ENCODE data around the gene ZNF160.
A peak's percentile ranks its signal among the peaks of the same experiment; 100 is the strongest.
"Not testable (repeated sequence)": the region's sequence is repeated elsewhere in the genome, so short reads cannot be mapped to it uniquely, and the experiment has no call there.

ZNF160 gene

DNA sequence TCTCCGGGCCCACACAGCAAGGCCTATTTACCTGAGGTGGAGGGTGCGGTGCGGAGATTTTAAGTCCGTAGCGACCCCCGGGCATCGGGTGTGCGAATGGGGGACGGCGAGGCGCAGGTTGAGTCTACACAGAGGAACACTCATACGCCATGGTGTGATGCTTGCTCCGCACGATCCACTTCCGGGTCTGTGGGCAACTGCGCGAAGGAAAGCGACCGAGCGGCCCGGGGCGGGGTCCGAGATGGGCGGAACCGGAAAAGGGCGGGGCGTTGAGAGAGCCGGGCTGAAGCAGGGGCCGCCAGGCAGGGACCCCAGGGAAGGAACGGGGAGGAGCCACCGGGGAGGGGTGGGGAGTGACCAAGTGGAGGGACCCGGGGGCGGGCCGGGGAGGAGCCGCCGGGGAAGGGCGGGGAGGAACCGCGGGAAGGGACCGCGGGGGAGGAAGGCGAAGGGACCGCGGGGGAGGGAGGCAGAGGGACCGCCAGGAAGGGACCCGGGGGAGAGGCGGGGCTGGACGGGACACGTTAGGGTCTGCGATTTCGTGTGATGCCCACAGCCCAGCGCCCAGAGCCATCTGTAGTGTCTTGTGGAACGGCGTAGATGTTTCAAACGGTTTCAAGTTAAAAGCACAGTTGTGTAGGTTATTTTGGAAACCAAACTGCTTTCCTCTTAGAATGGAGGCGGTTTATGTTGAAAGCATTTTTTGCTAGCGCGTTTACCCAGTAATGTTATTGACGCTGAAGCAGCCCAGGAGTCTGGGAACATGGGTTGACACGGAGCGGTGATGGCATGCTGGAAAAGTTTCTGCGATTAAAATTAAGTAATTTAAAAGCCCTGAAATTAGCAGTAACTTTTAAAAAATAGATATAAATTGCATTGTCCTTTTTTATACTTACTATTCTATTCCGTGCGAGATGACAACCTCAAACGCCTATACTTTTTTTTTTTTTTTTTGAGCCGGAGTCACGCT is at the start of gene ZNF160:
Gene ZNF160 (minus strand): TSS at position 189 of the 970 bp plus-strand sequence. CDS start 17,146 bp downstream, outside the sequence.
- Mint-ChIP-seq H3K4me1 (peaks cover 21% of the 10 kb centered on the region), H3K27ac (peak within 1 kb of the TSS; percentile 93), H3K36me3 (peaks cover 39% of the 10 kb centered on the region), H3K4me3 (peak within 1 kb of the TSS; percentile 85), H3K9me3 (no peaks in the 10 kb centered on the region)
- peak; percentile 97 for ATAC-seq
- DNase-seq (ENCODE audit: low spot score in 2 of 2), result peak; percentile 95 to 99

DNA sequence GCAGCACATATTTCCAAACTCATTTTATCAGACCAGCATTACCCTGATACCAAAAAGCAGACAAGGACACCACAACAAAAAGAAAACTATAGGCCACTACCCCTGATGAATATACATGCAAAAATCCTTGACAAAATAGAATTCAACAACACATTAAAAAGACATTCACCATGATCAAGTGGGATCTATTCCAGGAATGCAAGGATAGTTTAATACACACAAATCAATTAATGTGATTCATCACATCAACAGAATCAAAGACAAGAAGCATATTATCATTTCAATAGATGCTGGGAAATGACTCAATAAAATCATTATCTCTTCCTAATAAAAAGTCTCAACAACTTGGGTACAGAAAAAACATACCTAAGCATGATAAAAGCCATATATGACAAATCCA is 44.4 kb upstream of the ZNF160 start:
- H3K27ac Mint-ChIP-seq, result no peak overlapping the region
- ATAC-seq (no peak), DNase-seq (ENCODE audit: low spot score in 2 of 2) (no peak)
- H3K4me3 Mint-ChIP-seq, result no peak overlapping the region
- H3K9me3 Mint-ChIP-seq, result peaks cover 27% of the 10 kb centered on the region
- no peaks in the 10 kb centered on the region for H3K4me1 Mint-ChIP-seq
- H3K36me3 Mint-ChIP-seq, result peaks cover 68% of the 10 kb centered on the region

GRCh38 chr19:53140351-53140750 is 37.1 kb upstream of the ZNF160 start:
- peaks cover 25% of the 10 kb centered on the region for H3K9me3 Mint-ChIP-seq

GRCh38 chr19:53136432-53136831 is 33.2 kb upstream of the ZNF160 start:
- ATAC-seq, result no peak
- no peak for DNase-seq (ENCODE audit: low spot score in 2 of 2)
- peaks cover 25% of the 10 kb centered on the region for H3K9me3 Mint-ChIP-seq
- H3K36me3 Mint-ChIP-seq, result no peaks in the 10 kb centered on the region
- H3K4me3 Mint-ChIP-seq, result no peak overlapping the region
- no peak overlapping the region for H3K27ac Mint-ChIP-seq
- peaks cover 8% of the 10 kb centered on the region for H3K4me1 Mint-ChIP-seq

More at GRCh38 chr19:53140351-53140750, 37.1 kb upstream of the ZNF160 start:
- ATAC-seq (no peak), DNase-seq (ENCODE audit: low spot score in 2 of 2) (no peak)
- no peak overlapping the region for H3K4me3 Mint-ChIP-seq
- H3K27ac Mint-ChIP-seq, result no peak overlapping the region
- no peaks in the 10 kb centered on the region for H3K4me1 Mint-ChIP-seq
- H3K36me3 Mint-ChIP-seq, result peaks cover 18% of the 10 kb centered on the region

GRCh38 chr19:53132141-53132991 is 29.1 kb upstream of the ZNF160 start, which contains the start of gene ZNF415:
TSS of gene ZNF415 (minus strand) at chr19:53132910. CDS start at chr19:53122676, 10,234 bp downstream.
- no peak for DNase-seq (ENCODE audit: low spot score in 2 of 2)
- Mint-ChIP-seq H3K36me3 (no peaks in the 10 kb centered on the region), H3K4me3 (peak within 1 kb of the TSS; percentile 0), H3K4me1 (peaks cover 8% of the 10 kb centered on the region), H3K27ac (no peak within 1 kb of the TSS), H3K9me3 (peaks cover 26% of the 10 kb centered on the region)
- no peak for ATAC-seq

GRCh38 chr19:53131727-53132126 is 28.5 kb upstream of the ZNF160 start:
- DNase-seq (ENCODE audit: low spot score in 2 of 2) (no peak), ATAC-seq (no peak)
- Mint-ChIP-seq H3K4me3 (no peak overlapping the region), H3K27ac (no peak overlapping the region), H3K36me3 (no peaks in the 10 kb centered on the region), H3K9me3 (peaks cover 22% of the 10 kb centered on the region), H3K4me1 (peaks cover 8% of the 10 kb centered on the region)

GRCh38 chr19:53131085-53131590 is 27.9 kb upstream of the ZNF160 start:
- Mint-ChIP-seq H3K27ac (no peak overlapping the region), H3K4me1 (peaks cover 8% of the 10 kb centered on the region), H3K4me3 (no peak overlapping the region), H3K9me3 (peaks cover 20% of the 10 kb centered on the region), H3K36me3 (no peaks in the 10 kb centered on the region)
- DNase-seq (ENCODE audit: low spot score in 2 of 2) (no peak), ATAC-seq (no peak)

GRCh38 chr19:53130506-53130905 is 27.3 kb upstream of the ZNF160 start:
- Mint-ChIP-seq H3K4me1 (peaks cover 8% of the 10 kb centered on the region), H3K9me3 (peaks cover 17% of the 10 kb centered on the region), H3K27ac (no peak overlapping the region), H3K4me3 (no peak overlapping the region), H3K36me3 (no peaks in the 10 kb centered on the region)
- no peak for DNase-seq (ENCODE audit: low spot score in 2 of 2)
- ATAC-seq, result no peak

DNA sequence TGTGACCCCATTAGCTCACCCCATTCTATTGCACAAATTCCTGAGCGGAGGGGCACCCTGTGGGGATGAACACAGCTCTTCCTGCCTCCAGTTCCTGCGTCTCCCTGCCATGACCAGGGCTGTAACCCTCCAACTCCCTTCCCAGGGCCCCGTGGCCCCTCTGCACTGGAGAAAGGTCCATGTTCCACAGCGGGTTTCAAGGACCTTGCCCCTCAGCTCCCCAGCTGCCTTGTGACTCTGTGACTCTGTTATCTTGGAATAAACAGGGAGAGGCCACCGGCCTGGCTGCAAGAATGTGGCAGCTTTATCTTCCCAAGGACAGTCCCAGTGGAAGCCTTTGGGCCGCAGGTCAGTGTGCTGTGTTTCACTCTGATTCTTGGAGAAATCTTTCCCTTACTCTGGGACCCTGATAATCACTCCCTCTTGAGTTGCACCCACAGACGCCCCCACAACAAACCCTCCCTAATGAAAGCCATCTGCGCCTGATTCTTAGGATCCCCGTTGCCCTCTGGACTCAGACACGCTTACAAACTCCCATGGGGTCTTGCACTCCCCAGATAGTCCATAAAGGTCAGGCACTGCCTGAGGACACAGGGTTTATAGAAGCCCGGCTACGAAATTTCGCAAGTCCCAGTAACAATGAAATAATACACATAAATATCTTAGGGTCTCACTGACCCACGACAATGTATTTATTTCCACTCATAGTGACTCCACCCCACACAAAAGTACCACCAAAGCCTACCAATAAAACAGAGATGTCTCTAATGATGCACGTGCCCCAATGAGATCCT is 23.7 kb upstream of the ZNF160 start:
- not testable (repeated sequence) for H3K36me3 Mint-ChIP-seq; DNase-seq (ENCODE audit: low spot score in 2 of 2); H3K27ac Mint-ChIP-seq; H3K4me1 Mint-ChIP-seq; ATAC-seq; H3K4me3 Mint-ChIP-seq
- H3K9me3 Mint-ChIP-seq, result peaks cover 21% of the 10 kb centered on the region

GRCh38 chr19:53123400-53123799 is 20.2 kb upstream of the ZNF160 start:
- Mint-ChIP-seq H3K36me3 (no peaks in the 10 kb centered on the region), H3K9me3 (peaks cover 17% of the 10 kb centered on the region), H3K27ac (peak overlapping the region; percentile 15), H3K4me3 (no peak overlapping the region), H3K4me1 (no peaks in the 10 kb centered on the region)
- ATAC-seq, result no peak
- DNase-seq (ENCODE audit: low spot score in 2 of 2), result no peak

GRCh38 chr19:53112286-53112685 is 9.1 kb upstream of the ZNF160 start:
- Mint-ChIP-seq H3K9me3 (peaks cover 18% of the 10 kb centered on the region), H3K27ac (no peak overlapping the region), H3K4me3 (no peak overlapping the region), H3K4me1 (no peaks in the 10 kb centered on the region), H3K36me3 (no peaks in the 10 kb centered on the region)
- ATAC-seq (no peak), DNase-seq (ENCODE audit: low spot score in 2 of 2) (no peak)

DNA sequence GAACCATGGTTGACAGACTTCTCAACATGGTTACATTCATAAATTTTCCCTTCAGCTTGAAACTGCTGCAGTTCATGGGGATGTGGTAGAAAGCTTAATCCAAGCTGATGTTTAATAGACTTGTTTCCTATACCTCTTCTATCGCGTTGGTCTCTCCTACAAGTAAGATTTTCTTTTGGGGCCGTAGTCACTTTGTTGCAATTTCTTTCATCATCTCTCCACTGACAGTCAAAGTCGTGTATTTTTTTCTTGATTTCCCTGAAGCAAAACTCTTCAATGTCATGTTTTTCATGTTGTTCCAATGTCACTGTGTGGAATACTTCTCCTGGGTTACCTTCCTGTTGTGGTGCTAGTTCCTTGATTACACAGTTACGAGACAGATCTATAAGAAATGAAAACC is 6.3 kb upstream of the ZNF160 start:
- DNase-seq (ENCODE audit: low spot score in 2 of 2) (no peak), ATAC-seq (no peak)
- H3K4me3 Mint-ChIP-seq, result no peak overlapping the region
- H3K27ac Mint-ChIP-seq, result no peak overlapping the region
- peaks cover 11% of the 10 kb centered on the region for H3K9me3 Mint-ChIP-seq
- no peaks in the 10 kb centered on the region for H3K4me1 Mint-ChIP-seq
- no peaks in the 10 kb centered on the region for H3K36me3 Mint-ChIP-seq

DNA sequence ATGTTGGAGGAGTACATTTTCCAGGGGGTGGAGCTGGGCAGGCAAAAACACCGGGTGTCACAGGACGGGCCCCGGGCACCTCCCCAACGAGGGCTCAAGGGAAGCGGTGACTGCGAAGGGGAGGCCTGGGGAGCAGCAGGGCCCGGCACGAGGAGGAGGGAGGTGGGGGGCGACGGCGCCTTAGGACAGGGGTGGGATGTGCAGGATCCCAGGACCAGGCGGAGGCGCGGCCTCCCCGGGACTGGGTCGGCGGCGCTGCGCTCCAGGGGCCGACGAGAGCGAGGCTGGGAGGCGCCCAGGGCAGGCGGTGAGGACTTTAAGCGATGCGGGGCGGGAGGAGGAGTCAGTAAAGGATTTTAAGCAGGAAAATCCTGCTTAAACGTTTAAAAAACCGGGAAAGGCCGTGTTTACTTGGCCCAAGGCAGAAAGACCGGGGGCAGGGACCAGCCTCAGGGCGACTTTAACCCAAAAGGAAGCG is 427 bp downstream of the ZNF160 start:
- H3K4me1 Mint-ChIP-seq, result peaks cover 27% of the 10 kb centered on the region
- ATAC-seq (peak; percentile 39), DNase-seq (ENCODE audit: low spot score in 2 of 2) (peak in 1 of 2 donors; percentile 13)
- peaks cover 45% of the 10 kb centered on the region for H3K36me3 Mint-ChIP-seq
- peak overlapping the region; percentile 85 for H3K4me3 Mint-ChIP-seq
- peak overlapping the region; percentile 93 for H3K27ac Mint-ChIP-seq
- H3K9me3 Mint-ChIP-seq, result no peaks in the 10 kb centered on the region

DNA sequence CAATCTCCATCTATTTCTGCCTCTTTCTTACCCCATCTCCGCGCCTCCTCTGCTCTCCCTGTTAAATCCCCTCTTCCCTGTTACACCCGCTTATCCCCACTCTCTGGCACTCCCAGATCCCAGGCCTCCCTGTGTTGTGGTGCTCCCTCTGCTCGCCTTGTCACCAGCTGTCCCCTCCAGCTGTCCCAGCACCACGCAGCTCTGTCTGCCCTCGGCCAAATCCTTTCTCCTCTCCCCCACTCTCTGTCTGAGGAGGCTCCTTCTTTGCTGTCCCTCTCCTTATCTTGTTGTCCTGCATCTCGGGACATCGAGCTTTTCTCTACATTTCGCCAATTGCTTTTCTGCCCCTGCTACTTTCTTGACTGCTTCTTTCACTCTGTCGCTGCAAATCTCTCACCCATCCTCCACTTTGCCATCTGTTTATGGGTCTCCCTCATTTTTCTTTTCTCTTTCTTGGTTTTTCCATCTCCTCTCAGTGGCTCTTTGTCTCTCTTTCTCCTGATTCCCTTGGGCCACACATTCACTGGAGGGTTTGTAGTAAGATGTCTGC is 941 bp downstream of the ZNF160 start:
- peaks cover 51% of the 10 kb centered on the region for H3K36me3 Mint-ChIP-seq
- no peaks in the 10 kb centered on the region for H3K9me3 Mint-ChIP-seq
- H3K27ac Mint-ChIP-seq, result peak overlapping the region; percentile 93
- H3K4me1 Mint-ChIP-seq, result peaks cover 32% of the 10 kb centered on the region
- DNase-seq (ENCODE audit: low spot score in 2 of 2) (no peak), ATAC-seq (no peak)
- peak overlapping the region; percentile 85 for H3K4me3 Mint-ChIP-seq
